HL-60 (cell line): ENCODE results near the gene CNTNAP2.

Experiments
- DNase-seq, 2 experiments: peaks; one replicate each; pipeline ENCODE4 v3.0.0-alpha.2; 2010 to 2020; ENCODE audit warnings: low read depth in 1 of 2, low spot score in 1 of 2
- H3K27ac ChIP-seq: fragments of 250-450 bp; sonication (Bioruptor Pico); replicated peaks from 2 replicates; pipeline ENCODE4 v1.5.1; 2020; ENCODE audit warnings: mild to moderate bottlenecking, moderate library complexity
- H3K27me3 ChIP-seq: fragments of 250-450 bp; sonication (Bioruptor Pico); 2 replicates; pipeline ENCODE4 v1.5.1; 2021; ENCODE audit warnings: mild to moderate bottlenecking, moderate library complexity; ENCODE audit not compliant: insufficient read depth, poor library complexity, severe bottlenecking
- H3K4me3 ChIP-seq: replicated peaks from 2 replicates; pipeline ENCODE4 v1.5.1; 2011; ENCODE audit warnings: mild to moderate bottlenecking, control low read depth, low read length; ENCODE audit not compliant: insufficient read depth
- CTCF ChIP-seq: IDR thresholded peaks from one replicate; pipeline ENCODE4 v1.5.1; 2011; ENCODE audit warnings: low read length, control low read depth, inconsistent platforms; ENCODE audit not compliant: insufficient read depth
- GABPA ChIP-seq: IDR thresholded peaks from 2 replicates; pipeline ENCODE4 v1.6.1; 2012; ENCODE audit warnings: low read depth
- POLR2AphosphoS5 ChIP-seq: IDR thresholded peaks from 2 replicates; pipeline ENCODE4 v1.6.1; 2012; ENCODE audit warnings: low read depth
- SPI1 ChIP-seq: IDR thresholded peaks from 2 replicates; pipeline ENCODE4 v1.6.1; 2012; ENCODE audit warnings: low read depth, mild to moderate bottlenecking, borderline replicate concordance
- TF ChIP-seq, protein P1 (sequence below): IDR thresholded peaks from 2 replicates; pipeline ENCODE4 v1.6.1; 2012; ENCODE audit warnings: low read depth; ENCODE audit not compliant: insufficient replicate concordance

CNTNAP2 gene

GRCh38 chr7:146172112-146172511 lies 55.5 kb downstream of the CNTNAP2 start:
- Histone ChIP-seq H3K4me3 (no peak overlapping the region), H3K27ac (no peak overlapping the region), H3K27me3 (no peaks in the 10 kb centered on the region)
- TF ChIP-seq POLR2AphosphoS5 (no peak), CTCF (no peak), GABPA (no peak), SPI1 (no peak)
- TF ChIP-seq, protein P1, sequence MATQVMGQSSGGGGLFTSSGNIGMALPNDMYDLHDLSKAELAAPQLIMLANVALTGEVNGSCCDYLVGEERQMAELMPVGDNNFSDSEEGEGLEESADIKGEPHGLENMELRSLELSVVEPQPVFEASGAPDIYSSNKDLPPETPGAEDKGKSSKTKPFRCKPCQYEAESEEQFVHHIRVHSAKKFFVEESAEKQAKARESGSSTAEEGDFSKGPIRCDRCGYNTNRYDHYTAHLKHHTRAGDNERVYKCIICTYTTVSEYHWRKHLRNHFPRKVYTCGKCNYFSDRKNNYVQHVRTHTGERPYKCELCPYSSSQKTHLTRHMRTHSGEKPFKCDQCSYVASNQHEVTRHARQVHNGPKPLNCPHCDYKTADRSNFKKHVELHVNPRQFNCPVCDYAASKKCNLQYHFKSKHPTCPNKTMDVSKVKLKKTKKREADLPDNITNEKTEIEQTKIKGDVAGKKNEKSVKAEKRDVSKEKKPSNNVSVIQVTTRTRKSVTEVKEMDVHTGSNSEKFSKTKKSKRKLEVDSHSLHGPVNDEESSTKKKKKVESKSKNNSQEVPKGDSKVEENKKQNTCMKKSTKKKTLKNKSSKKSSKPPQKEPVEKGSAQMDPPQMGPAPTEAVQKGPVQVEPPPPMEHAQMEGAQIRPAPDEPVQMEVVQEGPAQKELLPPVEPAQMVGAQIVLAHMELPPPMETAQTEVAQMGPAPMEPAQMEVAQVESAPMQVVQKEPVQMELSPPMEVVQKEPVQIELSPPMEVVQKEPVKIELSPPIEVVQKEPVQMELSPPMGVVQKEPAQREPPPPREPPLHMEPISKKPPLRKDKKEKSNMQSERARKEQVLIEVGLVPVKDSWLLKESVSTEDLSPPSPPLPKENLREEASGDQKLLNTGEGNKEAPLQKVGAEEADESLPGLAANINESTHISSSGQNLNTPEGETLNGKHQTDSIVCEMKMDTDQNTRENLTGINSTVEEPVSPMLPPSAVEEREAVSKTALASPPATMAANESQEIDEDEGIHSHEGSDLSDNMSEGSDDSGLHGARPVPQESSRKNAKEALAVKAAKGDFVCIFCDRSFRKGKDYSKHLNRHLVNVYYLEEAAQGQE = no peak
- no peak for DNase-seq

- Histone ChIP-seq H3K27me3 (no peaks in the 10 kb centered on the region), H3K4me3 (no peak overlapping the region), H3K27ac (no peak overlapping the region)
- peak in 1 of 2 experiments; percentile 35 for DNase-seq
- TF ChIP-seq, protein P1 = no peak
- no peak for TF ChIP-seq POLR2AphosphoS5
Observed at GRCh38 chr7:146175716-146176115, 59.1 kb downstream of the CNTNAP2 start.

- Histone ChIP-seq H3K4me3 (no peak overlapping the region), H3K27me3 (no peaks in the 10 kb centered on the region), H3K27ac (no peak overlapping the region)
- TF ChIP-seq CTCF (no peak), GABPA (no peak), POLR2AphosphoS5 (no peak), SPI1 (no peak)
- TF ChIP-seq, protein P1 = no peak
- DNase-seq = no peak
Observed at GRCh38 chr7:146176860-146177259, 60.3 kb downstream of the CNTNAP2 start.

GRCh38 chr7:146177301-146177700 lies 60.7 kb downstream of the CNTNAP2 start:
- TF ChIP-seq SPI1 (no peak), CTCF (no peak), POLR2AphosphoS5 (no peak), GABPA (no peak)
- TF ChIP-seq, protein P1 = no peak
- Histone ChIP-seq H3K27me3 (no peaks in the 10 kb centered on the region), H3K4me3 (no peak overlapping the region), H3K27ac (no peak overlapping the region)
- DNase-seq = no peak
